Measurements from ENCODE around the gene ATE1.

DNA sequence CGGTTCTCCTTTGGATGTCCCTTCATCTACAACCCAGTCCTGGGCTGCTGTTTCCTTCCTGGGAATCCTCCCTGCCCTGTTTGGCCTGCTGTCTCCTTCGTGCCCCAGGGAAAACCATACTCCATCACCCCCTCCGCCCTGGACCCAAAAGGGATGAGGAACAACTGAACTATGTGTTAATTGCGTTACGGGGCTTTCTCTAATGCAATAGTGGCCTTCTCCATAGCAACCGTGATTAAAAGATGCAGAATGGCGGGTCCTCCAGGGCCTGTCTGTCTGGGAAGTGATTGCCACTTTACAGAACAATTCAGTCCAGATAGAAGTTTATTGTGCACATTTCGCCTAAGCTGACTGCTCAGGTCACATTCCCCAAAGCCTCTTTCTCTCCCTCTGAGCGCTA is 217.6 kb downstream of the ATE1 start:
- TF ChIP-seq, protein P1, sequence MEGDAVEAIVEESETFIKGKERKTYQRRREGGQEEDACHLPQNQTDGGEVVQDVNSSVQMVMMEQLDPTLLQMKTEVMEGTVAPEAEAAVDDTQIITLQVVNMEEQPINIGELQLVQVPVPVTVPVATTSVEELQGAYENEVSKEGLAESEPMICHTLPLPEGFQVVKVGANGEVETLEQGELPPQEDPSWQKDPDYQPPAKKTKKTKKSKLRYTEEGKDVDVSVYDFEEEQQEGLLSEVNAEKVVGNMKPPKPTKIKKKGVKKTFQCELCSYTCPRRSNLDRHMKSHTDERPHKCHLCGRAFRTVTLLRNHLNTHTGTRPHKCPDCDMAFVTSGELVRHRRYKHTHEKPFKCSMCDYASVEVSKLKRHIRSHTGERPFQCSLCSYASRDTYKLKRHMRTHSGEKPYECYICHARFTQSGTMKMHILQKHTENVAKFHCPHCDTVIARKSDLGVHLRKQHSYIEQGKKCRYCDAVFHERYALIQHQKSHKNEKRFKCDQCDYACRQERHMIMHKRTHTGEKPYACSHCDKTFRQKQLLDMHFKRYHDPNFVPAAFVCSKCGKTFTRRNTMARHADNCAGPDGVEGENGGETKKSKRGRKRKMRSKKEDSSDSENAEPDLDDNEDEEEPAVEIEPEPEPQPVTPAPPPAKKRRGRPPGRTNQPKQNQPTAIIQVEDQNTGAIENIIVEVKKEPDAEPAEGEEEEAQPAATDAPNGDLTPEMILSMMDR (IDR thresholded peaks at IDR 0.05): no peak
- no peak for TF ChIP-seq POLR2A (IDR thresholded peaks at IDR 0.05)

All from esophagus squamous epithelium (tissue), 4 donors.